ENCODE results near the gene HMHB1.

Gene HMHB1

GRCh38 chr5:143819716-143820115 is 7.8 kb downstream of the HMHB1 start:
- DNase-seq (ENCODE audit: extremely low spot score) = no peak
- ChIA-PET CTCF (no interaction called here), POLR2A (no interaction called here)
- no peak for TF ChIP-seq NFRKB (IDR thresholded peaks at IDR 0.05)
- TF ChIP-seq SP1 (IDR thresholded peaks at IDR 0.05) = no peak
- no peak for TF ChIP-seq TARDBP (IDR thresholded peaks at IDR 0.05)
- no peak for TF ChIP-seq SUZ12 (IDR thresholded peaks at IDR 0.05)
- TF ChIP-seq ELF4 (IDR thresholded peaks at IDR 0.05) = no peak
- no peak for TF ChIP-seq CTBP1 (IDR thresholded peaks at IDR 0.05; ENCODE audit: borderline replicate concordance)
- TF ChIP-seq ARNT (IDR thresholded peaks at IDR 0.05) = no peak
- no peak for TF ChIP-seq ZNF384 (IDR thresholded peaks at IDR 0.05)
- TF ChIP-seq L3MBTL2 (conservative IDR thresholded peaks at IDR 0.05) = no peak
- no peak for TF ChIP-seq BHLHE40 (IDR thresholded peaks at IDR 0.05; ENCODE audit: borderline replicate concordance)
- no peak for TF ChIP-seq HDGF (IDR thresholded peaks at IDR 0.05; ENCODE audit: borderline replicate concordance)
- no peak for TF ChIP-seq FOXM1 (IDR thresholded peaks at IDR 0.05; ENCODE audit: borderline replicate concordance)
- TF ChIP-seq PKNOX1 (IDR thresholded peaks at IDR 0.05) = no peak
- TF ChIP-seq FOXK2 (IDR thresholded peaks at IDR 0.05) = no peak
- no peak for TF ChIP-seq FOXA1 (IDR thresholded peaks at IDR 0.05)
- TF ChIP-seq LEF1 (IDR thresholded peaks at IDR 0.05; ENCODE audit: borderline replicate concordance) = no peak

GRCh38 chr5:143820451-143820850 is 8.5 kb downstream of the HMHB1 start:
- ChIA-PET POLR2A (no interaction called here), CTCF (no interaction called here)
- TF ChIP-seq ARNT (IDR thresholded peaks at IDR 0.05) = no peak
- no peak for TF ChIP-seq CTBP1 (IDR thresholded peaks at IDR 0.05; ENCODE audit: borderline replicate concordance)
- no peak for TF ChIP-seq BHLHE40 (IDR thresholded peaks at IDR 0.05; ENCODE audit: borderline replicate concordance)
- no peak for TF ChIP-seq ZNF384 (IDR thresholded peaks at IDR 0.05)
- TF ChIP-seq LEF1 (IDR thresholded peaks at IDR 0.05; ENCODE audit: borderline replicate concordance) = no peak
- DNase-seq (ENCODE audit: extremely low spot score) = no peak

- POLR2A ChIA-PET = interaction anchor here (1.0 kb wide), 1 partner anchor 420 kb away, joined by 4 read pairs; no protein-coding TSS in a partner anchor
- TF ChIP-seq L3MBTL2 (conservative IDR thresholded peaks at IDR 0.05) = no peak
- peak; percentile 86 for TF ChIP-seq ARNT (IDR thresholded peaks at IDR 0.05)
- CTCF ChIA-PET = interaction anchor here (0.8 to 2.0 kb wide), 6 partner anchors 9 to 719 kb away, joined by 3 to 5 read pairs (median 4); partner anchors contain the start of gene NR3C1
- peak; percentile 81 for DNase-seq (ENCODE audit: extremely low spot score)
Observed at GRCh38 chr5:143824851-143825720, 13.1 kb downstream of the HMHB1 start.

GRCh38 chr5:143826951-143827444 is 15.0 kb downstream of the HMHB1 start:
- POLR2A ChIA-PET = no interaction called here
- DNase-seq (ENCODE audit: extremely low spot score) = no peak
- CTCF ChIA-PET = interaction anchor here (1.1 to 2.0 kb wide), 3 partner anchors 141 to 423 kb away, joined by 3 to 5 read pairs (median 3); partner anchors contain the start of gene NR3C1
- no peak for TF ChIP-seq SP1 (IDR thresholded peaks at IDR 0.05)

- ChIA-PET CTCF (no interaction called here), POLR2A (no interaction called here)
- no peak for DNase-seq (ENCODE audit: extremely low spot score)
Observed at GRCh38 chr5:143828710-143829109, 16.7 kb downstream of the HMHB1 start.

GRCh38 chr5:143833177-143833576 is 21.2 kb downstream of the HMHB1 start:
- ChIA-PET CTCF (interaction anchor here (0.8 kb wide), 1 partner anchor 8 kb away, joined by 3 read pairs; no protein-coding TSS in a partner anchor), POLR2A (no interaction called here)
- no peak for TF ChIP-seq FOXK2 (IDR thresholded peaks at IDR 0.05)
- no peak for TF ChIP-seq PKNOX1 (IDR thresholded peaks at IDR 0.05)
- no peak for TF ChIP-seq ZNF384 (IDR thresholded peaks at IDR 0.05)
- no peak for TF ChIP-seq L3MBTL2 (conservative IDR thresholded peaks at IDR 0.05)
- no peak for TF ChIP-seq LEF1 (IDR thresholded peaks at IDR 0.05; ENCODE audit: borderline replicate concordance)
- TF ChIP-seq SUZ12 (IDR thresholded peaks at IDR 0.05) = no peak
- no peak for TF ChIP-seq FOXA1 (IDR thresholded peaks at IDR 0.05)
- TF ChIP-seq FOXM1 (IDR thresholded peaks at IDR 0.05; ENCODE audit: borderline replicate concordance) = no peak
- no peak for TF ChIP-seq SP1 (IDR thresholded peaks at IDR 0.05)
- no peak for TF ChIP-seq NFRKB (IDR thresholded peaks at IDR 0.05)
- TF ChIP-seq TARDBP (IDR thresholded peaks at IDR 0.05) = no peak
- TF ChIP-seq HDGF (IDR thresholded peaks at IDR 0.05; ENCODE audit: borderline replicate concordance) = no peak
- DNase-seq (ENCODE audit: extremely low spot score) = no peak

More at GRCh38 chr5:143828710-143829109, 16.7 kb downstream of the HMHB1 start:
- TF ChIP-seq SUZ12 (IDR thresholded peaks at IDR 0.05) (no peak), BHLHE40 (IDR thresholded peaks at IDR 0.05; ENCODE audit: borderline replicate concordance) (no peak), FOXA1 (IDR thresholded peaks at IDR 0.05) (no peak), FOXM1 (IDR thresholded peaks at IDR 0.05; ENCODE audit: borderline replicate concordance) (no peak), SP1 (IDR thresholded peaks at IDR 0.05) (no peak), PKNOX1 (IDR thresholded peaks at IDR 0.05) (no peak), HDGF (IDR thresholded peaks at IDR 0.05; ENCODE audit: borderline replicate concordance) (no peak), LEF1 (IDR thresholded peaks at IDR 0.05; ENCODE audit: borderline replicate concordance) (no peak)

All from HEK293T (cell line).